NOMO-1 (cell line): ENCODE data around the gene VAV2.

ENCODE experiments used
- DNase-seq, 2 experiments: peaks; one replicate each; lab custom pipeline; 2025; ENCODE audit not compliant: unreplicated experiment in 2 of 2; lab: John Stamatoyannopoulos, UW

Gene VAV2

DNA sequence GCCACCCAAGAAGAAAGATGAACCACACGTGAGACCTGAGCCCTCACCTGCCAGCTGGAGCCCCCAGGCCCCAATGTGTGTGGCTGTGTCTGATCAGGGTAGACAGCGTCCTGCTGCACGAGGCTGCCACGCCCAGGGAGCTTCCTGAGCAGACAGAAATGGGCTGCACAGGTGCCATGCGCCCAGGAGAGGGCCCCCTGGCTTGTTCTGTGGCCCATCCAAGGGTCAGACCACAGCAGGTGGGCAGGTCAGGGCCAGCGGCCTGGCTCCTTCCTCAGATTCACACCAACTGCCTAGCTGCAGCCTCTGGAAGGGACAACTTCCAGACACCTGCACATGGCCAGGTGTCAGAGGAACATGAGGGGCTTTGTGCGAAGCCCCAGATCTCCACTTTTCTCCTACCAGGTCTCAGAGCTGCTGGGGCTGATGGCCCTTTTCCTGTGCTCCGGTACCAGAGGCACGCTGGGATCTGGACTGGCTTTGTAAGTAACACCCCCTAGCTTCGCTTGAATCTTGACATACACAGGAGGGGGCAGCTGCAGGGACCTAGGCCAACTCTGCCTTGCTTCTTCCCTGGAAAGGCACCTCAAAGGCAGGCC, 264.7 kb downstream of the VAV2 start:
- DNase-seq, result no peak

DNA sequence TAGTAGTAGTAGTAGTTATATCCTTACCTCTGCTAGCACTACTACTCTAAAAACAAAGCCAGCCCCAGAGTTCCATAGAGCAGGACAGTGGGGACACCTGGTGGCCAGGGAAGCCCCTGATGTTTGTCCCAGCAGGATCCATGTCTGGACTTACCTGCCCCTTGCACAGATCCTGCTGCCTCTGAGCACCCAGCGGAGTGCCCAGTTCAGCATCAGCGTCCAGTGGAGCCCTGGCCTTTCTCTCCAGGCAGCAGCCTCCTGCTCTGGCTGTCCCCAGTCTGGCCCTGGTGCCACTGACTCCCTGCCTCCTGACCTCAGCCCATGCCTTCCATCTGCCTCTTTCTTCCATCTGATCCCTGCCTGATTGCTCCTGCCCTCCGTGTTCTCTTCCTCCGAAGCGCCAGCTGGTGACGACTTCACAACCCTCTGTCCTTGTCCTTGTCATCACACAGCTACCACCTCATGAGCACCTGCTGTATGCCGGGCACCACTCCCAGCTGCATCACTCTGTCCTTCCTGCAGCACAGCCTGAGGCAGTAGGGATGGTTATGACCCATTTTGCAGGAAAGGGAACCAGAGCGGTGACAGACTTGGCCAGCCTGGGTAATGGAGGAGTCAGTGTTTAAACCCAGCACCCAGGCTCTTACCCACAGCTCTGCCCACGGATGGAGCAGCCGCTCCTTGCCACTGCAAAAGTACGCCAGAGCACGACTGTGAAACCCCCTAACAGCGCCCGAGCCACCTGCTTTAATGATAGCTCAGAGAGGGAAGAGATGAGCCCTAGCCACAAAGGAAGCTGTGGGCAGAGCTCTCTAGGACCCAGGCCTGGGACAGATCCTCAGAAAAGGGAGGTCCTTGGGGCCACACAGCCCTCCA, 265.5 kb downstream of the VAV2 start:
- no peak for DNase-seq

DNA sequence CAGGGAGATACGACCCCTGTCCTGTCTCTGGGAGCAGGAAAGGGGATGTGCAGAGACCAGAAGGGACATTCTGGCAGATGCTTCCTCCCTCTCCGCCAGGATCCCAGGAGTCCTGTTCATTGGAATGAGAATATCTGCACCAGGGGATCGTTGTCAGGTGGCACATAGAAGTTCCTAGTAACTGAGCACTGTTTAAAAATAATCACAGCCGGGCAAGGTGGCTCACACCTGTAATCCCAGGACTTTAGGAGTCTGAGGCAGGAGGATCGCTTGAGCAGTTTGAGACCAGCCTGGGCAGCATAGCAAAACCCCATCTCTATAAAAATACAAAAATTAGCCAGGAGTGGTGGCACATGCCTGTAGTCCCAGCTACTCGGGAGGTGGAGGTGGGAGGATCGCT, 266.2 kb downstream of the VAV2 start:
- DNase-seq, result no peak

DNA sequence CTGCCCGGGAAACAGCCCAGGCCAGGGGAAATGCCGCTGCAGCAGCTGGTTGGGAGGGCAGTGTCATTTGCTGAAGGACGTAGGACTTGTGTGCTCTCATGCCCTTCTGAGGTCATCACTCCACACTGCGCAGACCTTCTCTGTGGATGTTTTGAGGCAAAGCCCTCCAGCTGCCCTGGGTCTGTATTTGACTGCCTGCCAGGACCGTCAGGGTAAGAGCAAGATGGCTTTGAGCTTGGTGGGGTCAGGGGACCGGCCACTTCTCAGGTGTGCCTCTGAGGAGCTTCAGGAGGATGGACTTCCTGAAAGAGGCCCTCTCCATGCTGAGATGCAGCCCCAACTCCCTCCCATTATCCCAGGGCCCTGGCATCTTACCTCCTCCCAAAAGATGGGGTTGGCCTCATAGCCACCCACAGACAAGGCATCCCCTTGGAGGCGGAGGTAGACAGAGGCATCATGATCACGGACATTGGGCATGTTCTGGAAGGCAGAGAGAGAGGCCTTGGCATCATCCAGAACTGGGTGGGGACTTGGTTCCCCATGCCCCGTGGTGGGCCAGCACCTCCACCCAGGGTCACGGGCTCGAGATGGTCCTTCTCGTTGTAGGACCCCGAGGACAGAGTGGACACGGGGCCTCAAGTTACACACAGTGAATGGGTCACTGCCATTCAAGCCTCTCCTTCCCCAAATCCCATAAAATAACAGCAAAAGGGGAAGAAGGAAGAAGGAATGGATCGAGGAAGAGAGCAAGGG, 273.4 kb downstream of the VAV2 start:
- no peak for DNase-seq

DNA sequence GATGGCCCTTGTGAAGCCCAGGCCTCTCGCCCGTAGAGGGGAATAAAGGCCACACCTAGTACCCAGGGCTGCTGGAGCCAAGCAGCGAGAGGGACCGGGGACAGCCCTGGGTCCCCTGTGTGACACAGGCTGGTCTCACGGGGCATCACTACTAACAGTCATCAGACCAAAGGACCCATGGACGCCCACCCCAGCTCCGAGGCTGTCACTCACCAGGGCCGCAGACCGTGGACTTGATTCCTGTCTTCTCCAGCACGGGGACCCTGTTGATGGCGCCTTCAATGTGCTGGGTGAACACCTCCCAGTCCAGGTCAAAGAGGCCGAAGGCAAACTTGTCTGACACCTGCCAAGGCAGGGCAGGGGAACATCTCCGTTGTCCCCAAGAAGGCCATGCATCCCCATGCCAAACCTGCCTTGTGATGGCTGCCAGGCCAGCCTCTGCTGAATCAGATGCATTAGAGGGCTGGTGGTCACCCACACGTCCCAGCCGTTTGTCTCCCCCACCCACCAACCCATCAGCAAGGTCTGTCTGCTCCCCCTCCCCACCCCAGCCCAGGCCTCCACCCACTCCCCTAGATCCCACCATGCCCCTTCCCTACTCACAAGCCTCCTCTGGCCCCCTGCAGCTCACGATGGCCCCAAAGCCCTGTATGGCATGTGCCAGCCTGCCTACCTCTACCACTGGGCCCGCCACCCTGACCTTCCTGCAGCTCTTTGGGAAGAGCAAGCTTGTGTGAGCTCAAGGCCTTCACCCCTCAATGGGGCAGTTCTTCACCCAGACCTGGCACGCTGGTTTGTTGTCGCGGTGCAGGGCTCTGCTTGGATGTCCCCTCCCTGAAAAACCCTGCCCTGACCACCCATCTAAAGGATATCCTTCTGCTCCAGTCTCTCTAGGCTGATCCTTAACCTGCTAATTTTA, 274.8 kb downstream of the VAV2 start:
- no peak for DNase-seq

DNA sequence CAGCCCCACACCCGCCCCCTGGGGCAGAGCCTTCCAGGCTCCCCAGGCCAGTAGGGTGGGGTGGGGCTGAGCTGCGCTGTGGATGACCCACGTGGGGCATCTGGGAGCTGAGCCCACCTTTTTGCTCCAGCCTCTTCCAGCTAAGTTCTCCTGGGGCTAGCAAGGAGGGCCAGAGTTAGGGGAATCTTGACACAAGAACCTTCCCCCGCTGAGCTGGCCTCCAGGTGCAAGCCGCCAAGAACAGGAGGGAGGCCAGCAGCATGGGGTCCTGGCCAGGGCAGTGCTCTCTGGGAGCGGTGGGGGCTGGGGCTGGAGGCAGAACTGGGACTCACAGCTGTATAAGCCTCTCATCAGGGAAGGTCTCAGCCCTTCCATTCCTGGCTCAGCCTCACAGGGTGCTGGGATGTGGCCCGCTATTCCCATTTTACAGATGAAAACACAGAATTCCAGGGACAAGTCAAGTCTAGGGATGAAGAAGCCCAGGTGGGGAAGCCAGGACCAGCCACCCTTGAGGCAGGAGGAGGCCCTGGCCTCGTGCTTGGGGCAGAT, 275.5 kb downstream of the VAV2 start:
- no peak for DNase-seq

DNA sequence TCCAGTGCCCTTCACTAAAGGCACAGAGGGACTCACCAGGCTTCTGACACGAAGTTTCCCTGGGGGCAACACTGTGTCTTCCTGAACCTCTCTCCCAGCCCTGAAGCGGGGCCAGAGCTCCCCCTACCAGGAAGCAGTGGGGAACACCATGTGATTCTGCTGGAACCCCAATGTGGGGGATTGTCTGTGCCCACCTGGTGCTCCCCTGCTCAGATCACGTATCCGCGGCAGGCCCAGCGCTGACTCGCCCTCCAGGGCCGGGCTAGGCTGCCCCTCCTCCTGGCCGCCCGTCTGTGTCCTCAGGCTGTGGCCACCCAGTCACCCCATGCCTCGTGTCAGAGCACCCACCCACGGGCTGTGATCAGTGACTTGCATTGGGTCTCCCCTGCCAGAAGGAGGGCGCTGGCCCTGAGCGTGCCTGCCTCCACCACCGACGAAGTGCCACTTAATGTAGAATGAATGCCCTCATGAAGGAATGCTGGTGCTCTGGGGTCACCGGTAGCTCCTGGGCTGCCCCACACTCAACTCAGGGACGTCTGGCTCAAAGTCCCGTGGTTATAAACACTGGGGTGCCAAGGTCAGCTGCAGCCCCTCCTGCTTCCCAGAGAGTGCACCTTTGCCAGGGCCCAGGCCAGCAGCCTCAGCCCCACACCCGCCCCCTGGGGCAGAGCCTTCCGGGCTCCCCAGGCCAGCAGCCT, 276.1 kb downstream of the VAV2 start:
- no peak for DNase-seq

DNA sequence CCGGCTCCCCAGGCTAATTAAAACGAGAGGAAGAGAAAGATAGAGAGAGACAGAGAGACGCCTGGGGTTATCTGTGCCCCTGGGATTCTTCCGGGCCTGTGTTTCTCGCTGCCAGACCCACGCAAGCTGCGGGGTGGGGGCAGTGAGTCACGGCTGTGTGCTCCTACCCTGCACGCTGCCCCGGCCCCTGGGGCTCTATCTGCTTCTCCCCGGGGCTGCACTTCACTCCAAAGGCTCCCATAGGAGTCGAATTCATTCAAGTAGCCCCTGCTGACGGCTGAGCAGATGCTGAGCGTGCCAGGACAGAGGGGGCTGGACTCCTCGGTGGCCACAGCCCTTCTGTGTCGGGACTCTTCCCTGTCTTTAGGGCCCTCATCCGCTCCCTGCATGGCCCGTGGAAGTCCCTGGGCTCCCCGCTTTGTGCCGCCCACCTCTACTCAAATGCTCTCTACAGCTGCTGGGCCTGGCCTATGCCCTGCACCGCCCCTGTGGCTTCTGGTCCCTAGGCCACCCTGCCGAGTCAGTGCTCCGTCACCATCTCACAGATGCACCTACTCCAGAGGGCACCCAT, 276.7 kb downstream of the VAV2 start:
- DNase-seq, result no peak

DNA sequence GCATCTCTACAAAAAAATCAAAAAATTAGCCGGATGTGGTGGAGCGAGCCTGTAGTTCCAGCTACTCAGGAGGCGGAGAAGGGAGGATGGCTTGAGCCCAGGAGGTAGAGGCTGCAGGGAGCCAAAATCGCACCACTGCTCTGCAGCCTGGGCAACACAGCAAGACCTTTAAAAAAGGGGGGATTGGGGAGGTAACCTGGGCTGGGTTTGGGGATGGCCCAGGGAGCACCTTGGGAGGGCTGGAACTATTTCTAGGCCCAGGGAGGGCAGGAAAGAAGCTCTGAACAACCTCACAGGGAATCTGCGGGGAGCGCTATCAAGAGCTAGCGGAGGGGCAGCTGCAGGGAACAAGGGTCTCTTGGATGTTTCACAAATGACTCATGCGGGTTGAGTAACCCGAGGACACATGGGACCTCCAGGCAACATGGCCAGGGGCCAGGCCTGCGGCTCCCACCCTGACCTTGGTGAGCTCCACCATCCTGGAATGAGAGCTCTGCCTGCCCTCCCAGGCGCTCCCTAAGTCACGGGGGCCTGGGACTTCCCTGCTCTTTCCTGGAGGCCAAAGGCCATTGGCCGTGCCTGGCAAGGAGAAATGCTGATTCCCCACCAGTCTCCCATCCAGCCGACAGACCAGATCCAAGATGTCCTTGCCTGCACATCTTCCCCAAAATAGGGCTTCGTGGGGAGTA, 277.4 kb downstream of the VAV2 start:
- no peak for DNase-seq

DNA sequence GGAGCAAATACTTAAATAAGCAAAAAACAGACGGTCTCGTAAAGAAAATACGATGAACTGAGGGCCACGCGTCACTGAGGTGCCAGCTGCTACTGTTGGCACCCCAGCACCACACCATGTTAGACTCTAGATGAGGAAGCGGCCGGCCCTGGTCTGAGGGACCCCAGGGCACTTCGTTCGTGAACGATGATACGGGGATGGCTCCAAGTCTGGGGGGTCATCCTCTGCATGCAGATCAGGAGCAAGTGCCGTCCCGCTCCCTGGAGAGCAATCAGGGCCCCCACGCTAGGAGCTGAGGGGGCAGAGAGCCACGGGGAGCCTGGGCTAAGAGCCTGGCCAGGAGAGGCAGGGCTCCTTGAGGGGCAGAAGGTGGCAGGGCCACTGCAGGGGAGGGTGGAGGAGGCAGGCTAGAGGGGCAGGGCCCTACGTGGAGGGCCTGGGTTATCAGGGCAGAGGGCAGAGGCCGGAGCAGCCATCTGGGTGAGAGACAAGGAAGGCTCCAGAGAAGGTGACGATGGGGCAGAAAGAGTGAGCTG, 278.1 kb downstream of the VAV2 start:
- DNase-seq, result no peak

DNA sequence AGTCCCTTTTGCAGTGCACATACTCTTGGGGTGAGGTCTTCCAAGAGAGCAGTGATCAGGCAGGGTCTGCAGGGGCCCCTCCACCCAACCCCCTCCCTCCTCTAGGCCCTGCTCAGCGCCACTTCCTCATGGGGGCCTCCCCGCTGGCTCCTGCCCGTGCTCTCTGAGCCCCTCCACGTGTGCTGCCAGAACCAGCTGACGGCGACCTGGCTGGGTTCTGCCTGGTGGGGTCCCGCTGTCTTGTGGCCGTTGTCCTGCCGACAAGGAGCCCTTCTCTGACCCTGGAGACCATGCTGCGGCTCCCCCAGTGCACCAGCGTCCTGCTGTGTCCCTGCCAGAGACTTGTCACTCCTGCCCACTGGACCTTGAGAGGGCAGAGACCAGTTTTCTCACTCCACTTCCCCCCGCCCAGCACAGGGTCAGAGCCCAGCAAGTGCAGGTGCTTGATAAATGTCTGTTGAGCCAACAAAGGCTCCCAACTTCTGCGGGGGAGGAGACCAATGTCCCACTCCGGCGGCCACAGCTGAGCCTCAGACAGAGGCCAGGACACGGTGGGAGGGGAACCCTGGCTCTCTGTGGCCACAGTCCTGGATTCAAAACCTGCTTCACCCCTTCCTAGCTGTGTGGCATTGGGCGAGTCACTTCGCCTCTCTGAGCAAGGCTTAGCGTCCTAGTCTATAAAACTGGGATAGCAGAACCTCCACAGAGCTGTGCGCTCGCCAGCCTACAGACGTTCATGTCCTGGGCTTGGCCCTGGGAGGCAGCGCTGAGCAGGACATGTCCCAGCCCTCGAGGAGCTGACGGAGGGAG, 278.8 kb downstream of the VAV2 start:
- no peak for DNase-seq

DNA sequence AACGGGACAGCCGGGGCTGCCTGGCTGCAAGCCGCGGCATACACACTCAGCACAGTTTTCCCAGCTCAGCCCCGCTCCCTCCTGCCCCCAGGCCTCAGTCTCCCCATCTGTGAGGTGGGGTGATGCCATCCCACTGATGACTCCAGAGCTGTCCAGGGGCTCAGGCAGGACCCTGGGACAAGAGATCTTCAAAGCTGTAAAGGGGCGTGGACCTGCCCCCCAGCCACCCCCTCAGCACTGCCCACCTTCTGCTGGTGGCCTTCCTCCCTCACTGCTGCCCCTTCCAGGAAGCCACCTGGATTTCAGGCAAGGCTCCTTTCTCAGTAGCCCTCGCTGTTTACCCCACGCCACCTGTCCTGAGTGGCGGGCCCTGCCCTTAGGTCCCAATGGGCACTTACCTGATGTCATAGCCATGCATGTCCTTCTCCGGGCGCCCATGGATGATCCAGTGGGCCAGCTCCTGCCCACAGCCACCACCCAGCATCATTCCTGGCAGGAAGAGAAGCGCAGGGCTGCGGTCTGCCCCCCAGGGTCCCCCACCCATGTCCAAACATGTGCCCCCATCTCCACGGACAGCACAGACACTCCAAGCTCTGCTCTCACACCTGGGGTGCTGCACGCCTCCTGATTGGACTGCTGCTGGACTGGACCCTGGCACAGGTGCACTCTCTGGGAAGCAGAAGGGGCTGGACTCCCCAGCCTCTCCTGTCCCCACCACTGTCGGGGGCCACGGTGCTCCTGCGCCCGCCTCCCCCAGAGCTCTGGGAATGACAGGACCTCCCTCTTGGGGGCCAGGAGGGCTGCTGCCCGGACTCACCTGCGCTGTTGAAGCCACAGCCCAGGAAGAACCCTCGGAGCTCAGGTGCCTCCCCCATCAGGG, 279.7 kb downstream of the VAV2 start:
- DNase-seq, result no peak
